DMS 273 (cell line): ENCODE measurements around the gene LDLRAD4.

ENCODE experiments used
- DNase-seq: peaks from one replicate; lab custom pipeline; 2025; ENCODE audit not compliant: unreplicated experiment; lab: John Stamatoyannopoulos, UW

Gene LDLRAD4

DNA sequence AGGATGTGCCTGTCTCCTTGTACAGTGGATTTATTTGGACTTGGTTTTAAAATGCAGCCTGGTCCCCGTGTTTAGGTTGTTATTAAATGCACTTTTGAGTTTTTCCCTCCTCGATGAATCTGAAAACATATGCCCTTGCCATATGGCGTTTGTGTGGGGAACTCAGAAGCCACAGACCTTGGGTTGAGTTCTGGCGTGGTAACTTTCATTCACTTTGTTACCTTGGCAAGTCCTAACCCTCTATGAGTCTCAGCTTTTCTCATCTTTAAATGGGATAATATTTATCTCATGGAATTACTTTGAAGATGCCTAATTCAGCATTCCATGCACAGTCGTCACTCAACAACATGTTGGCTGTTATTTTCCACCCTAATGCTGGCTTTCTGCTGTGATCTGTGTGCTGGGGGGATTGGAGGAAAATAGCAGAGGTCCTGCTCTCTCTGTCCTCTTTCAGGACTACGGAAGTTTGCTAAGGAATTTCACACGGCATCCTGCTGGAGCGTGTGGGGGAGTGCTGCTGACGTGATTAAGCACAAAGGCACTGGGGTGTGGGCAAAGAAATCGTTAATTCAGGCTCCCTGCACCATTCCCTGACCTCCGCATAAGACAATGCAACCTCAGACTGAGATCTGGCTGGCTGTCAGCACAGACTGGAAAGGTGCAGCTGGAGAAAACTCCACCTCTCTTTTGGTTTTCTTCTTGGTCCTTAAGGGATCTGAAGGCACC lies 61.7 kb downstream of the LDLRAD4 start:
- DNase-seq, result peak; percentile 83

DNA sequence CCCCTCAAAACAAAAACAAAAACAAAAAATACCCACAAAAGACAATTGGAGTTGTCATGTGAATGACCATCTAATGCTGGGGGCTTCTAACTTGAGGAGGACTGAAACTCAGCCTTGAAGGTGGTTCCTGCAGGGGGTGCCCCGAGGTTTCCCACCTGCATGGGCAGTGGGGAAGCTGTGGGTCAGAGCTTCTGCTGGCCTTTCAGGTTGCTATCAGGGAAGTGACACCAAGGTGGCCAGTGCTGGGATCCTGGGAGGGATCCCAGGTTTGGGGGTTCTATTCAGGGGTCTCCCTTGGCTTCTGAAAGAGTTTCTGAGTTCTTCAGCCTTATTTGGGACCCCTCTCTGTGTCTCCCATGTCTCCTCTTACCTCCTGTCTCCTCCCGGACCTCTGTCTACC lies 62.8 kb downstream of the LDLRAD4 start:
- no peak for DNase-seq

DNA sequence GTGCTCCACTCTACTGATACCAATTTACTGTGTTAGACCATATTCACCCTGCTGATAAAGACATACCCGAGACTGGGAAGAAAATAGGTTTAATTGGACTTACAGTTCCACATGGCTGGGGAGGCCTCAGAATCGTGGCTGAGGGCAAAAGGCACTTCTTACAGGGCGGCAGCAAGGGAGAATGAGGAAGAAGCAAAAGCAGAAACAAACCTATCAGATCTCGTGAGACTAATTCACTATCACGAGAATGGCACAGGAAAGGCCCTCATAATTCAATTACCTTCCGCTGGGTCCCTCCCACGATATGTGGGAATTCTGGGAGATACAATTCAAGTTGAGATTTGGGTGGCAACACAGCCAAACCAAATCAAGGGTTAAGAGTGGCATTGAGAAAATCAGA lies 65.2 kb downstream of the LDLRAD4 start:
- DNase-seq, result no peak

DNA sequence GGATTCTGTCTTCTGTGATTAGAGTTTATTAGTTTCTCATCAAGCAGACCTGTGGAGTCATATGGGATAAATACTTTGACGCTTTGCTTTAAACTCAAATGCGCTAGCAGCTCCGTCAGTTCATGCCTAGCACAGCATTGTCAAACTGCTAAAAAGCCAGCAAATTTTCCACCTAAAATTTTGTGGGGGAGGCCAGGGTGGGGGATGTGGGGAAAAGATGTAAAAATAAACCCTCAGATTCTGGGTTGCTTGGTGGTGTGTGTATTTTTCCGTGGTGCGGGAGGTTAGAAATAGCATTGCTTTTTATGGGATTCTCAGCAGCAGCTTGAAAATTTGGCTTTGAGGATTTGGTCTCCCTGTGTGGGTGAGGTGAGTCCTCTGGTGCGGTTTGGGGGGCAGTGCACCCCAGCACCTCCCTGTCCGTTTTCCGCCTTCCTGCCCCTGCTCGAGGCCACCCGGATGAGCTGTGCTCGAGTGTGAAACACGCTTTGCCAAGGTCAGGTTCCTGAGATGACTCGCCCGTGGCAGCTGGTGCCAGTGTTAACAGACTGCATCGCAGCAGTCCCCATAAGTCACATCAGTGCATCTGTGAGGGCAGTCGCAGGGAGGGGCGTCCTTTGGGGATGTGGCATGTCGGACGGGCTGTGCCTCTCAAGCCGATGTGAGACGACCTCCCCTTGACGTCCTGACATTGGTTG lies 65.9 kb downstream of the LDLRAD4 start:
- peak; percentile 56 for DNase-seq

DNA sequence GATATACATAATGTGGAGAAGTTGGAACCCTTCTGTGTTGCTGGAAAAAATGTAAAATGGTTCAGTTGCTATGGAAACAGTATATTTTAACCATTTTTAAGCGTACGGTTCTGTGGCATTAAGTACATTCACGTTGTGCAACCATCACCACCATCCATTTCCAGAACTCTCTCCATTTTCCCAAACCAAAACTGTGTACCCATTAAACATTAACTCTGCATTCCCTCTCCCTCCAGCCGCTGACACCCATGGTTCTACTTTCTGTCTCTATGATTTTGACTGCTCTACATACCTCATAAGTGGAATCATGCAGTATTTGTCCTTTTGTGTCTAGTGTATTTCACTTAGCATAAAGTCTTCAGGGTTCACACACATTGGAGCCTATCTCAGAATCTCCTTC lies 67.3 kb downstream of the LDLRAD4 start:
- DNase-seq, result no peak

DNA sequence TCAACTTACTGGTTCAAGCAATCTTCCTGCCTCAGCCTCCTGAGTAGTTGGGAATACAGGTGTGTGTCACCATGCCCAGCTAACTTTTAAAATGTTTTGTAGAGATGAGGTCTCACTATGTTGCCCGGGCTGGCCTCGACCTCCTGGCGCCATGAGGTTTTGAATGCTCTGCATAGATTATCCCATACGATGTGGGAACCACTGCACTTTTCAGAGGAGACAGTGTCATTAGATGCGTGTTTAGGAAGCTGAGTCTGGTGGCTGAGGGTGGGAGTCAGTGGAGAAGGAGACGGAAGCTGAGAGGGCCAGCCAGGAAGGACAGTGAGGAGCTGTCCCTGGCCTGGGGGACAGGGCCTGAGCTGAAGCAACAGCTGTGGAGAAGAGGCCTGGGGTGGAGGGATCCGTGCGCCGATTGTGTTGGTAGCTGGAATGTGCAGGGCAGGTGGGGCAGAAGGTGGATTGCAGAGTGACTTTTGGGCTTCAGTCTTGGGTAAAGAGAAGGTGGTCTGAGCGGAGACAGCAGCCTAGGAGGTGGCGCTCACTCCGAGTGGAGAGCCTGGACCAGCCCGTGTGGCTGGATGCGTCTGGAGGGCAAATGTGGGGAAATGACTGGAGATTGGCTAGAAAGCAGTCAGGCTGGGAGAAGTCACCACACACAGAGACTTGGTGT lies 68.0 kb downstream of the LDLRAD4 start:
- DNase-seq, result no peak

DNA sequence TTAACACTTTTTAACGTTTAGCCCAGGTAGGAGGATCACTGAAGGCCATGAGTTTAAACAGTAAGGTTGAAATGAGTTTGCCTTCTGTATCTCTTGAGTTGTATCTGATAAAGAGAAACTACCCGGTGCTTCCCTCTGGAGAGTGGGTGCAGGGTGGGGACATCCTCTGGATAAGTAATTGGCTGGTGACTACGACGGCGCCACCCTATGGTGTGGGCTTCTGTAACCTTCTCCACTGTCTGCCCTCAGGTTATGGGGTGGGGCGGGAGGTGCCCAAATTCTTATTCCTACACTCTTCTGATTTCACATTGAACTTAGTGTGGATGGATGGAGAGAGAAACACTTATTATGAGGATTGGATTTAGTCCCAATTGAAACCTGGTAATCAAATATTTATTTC lies 68.8 kb downstream of the LDLRAD4 start:
- peak; percentile 15 for DNase-seq

DNA sequence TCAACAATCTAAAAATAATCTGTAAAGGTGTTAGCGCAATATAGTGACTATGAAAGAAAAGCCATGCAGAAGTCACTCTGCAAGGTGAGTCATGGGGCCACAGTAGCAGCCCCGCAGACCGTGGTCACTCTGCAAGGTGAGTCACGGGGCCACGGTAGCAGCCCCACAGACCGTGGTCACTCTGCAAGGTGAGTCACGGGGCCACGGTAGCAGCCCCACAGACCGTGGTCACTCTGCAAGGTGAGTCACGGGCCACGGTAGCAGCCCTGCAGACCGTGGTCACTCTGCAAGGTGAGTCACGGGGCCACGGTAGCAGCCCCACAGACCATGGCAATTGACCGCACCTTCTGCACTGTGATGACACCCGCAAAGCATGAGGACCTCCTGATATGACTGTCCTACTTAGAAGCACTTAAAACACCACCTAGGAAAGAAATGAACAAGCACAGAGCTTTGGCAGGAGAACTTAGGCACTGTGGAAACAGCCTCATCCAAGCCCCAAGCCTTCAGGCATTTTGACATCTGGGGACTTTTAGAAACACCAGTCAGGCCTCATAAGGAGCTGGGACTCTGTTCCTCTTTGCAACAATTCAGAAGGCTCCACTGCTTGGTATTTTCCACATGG lies 70.1 kb downstream of the LDLRAD4 start:
- no peak for DNase-seq

DNA sequence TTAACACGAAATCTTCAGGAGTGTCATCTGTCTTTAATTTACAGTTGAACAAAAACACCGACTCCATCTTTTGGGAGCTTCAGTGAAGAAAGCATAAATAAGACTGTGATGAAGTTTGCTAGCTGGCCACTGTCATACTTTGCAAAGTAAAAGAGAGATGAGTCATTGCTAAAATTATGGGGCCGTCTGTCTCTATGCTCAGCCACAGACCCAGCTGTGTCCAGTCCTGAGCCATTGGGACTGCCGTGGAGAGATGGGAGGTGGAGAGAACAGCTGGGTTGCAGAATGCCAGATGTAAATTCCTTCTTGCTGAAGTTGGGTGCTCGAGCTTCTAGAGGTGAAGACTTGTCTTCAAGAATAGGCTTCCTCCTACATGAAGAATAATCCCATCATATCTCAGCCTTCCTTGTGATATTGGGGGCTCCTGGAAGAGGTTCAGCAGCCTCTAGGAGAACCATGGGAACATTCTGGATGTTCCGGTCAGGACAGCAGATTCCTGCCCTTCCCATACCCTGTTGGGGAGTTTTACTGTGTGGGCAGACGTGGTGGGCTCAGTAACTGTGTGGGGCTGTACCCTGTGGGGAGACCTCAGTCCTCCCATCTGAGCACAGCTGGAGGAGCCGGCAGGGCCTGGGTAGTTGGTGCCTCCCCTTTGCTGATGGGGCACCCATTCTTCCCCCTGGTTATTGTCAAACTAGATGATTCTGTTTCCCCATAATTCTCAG lies 71.1 kb downstream of the LDLRAD4 start:
- no peak for DNase-seq

DNA sequence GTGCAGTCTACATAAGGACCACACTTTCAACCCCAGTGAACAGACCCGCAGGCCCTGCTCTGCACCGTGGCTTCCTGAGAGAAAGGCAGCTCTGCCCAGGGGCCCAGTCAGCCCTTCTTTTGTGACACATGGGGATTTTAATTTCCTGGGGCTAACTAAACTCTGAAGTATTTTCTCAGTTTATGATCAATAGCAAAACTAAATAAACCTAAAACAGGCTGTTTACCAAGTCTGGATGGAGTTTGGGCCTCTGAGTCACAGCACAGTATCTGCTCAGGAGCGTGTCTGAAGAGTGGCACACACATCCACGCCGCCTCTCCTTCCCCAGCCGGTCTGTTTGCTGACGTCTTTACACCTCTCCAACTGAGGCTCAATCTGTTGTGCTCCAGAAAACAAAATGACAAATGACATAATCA lies 72.3 kb downstream of the LDLRAD4 start:
- DNase-seq, result no peak

DNA sequence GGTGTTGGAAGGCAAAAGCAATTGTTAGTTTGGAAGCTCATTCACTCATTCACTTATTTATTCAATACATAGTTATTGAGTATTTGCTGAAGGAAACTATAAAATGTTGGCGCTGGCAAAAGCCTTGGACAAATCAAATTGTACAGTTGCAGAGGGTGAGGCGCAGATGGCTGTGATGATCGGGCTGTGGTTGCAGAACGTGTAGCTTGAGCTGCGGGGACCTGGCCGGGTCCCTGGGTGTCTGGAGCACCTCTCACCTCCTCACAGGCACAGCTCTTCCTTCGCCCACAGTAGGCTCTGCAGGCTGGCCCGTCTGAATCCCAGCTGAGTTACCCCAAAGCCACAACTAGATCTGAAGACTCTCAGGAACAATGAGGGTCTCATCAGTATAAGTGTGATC lies 72.7 kb downstream of the LDLRAD4 start:
- DNase-seq, result no peak

DNA sequence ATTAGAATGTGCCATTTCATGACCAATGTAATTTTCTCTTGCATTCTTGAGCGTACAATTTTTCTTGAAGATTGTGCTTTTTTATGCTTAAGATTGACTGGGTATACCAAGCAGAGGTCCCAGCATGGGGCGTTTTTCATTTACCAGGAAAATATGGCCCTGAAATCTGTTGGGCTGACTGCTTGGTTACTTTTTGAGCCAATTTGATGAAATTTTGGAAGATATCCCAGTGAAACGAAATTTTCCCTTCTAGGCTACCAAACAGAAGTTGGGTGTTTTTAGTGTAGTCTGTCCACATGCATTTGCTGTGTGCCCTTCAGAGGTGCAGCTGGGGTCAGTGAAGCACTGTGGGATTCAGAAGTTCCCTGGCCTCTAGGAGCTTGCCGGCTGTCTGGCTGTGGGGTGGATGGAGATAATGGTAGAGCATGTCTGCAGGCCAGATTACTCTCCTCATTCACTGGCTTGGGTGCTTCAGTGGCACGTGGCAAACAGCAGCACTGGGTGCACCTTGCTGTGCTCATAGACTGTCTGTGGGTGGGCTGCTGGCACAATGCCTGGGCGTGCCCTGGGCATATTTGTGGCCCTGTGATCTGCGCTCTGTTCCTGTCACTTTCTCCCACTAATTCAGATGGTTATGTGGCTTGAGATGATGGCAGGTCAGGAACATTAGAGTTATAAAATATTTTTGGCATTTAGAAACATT lies 73.3 kb downstream of the LDLRAD4 start:
- no peak for DNase-seq

DNA sequence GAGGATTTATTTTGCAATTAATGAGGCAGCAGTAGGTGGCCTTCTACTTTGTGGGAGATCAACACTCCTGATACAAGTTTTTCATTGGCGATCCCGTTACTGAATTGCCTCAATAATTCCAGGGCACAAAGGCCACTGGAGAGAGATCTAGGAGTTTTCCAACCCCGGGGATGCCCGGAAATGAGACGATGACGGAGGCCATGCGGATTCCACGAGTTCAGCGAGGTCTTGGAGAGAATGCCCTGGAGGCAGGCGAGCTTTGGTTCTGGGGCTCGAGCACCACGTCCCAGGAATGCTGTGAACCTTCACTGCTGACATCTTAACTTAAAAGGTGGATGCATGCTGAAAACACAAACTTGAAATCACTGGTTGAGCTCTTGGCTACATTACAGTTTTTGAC lies 74.2 kb downstream of the LDLRAD4 start:
- no peak for DNase-seq

DNA sequence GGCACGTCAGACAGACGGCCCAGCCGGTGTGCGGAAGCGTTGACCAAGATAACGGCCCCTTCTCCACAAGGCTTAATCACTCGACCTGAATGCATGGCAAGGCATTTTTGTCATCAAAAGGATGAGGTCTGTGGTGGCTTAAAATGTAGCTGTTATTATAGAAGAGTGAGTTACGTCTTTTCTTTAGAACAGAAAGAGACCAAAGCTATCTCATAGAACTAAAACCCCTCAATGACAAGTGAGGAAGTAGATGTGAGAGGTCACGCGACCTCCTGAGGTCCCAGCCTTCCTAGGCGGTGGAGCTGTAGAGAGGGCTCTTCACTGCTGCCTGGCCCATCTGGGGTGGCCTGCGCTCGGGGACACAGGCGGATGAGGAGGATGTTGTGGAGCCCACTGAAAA lies 75.7 kb downstream of the LDLRAD4 start:
- DNase-seq, result no peak

DNA sequence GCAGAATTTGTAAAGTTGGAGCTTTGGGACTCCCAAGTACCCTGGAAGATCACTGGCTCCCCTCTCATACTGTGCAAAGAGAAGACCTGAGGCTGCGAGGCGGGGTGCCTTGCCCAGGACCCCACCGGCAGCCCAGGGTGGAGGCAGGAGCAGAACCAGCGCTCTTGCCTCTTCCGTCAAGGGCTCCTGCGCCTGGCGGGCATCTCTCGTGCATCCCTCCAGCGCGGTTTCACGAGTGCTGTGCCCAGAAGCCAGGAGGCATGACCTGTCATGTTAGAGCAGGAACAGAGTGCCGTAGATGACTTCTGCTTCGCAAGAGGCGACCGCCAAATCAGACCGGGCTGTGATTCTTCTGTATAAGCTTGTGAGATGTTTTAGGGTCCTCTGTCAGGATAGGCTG lies 77.3 kb downstream of the LDLRAD4 start:
- no peak for DNase-seq

DNA sequence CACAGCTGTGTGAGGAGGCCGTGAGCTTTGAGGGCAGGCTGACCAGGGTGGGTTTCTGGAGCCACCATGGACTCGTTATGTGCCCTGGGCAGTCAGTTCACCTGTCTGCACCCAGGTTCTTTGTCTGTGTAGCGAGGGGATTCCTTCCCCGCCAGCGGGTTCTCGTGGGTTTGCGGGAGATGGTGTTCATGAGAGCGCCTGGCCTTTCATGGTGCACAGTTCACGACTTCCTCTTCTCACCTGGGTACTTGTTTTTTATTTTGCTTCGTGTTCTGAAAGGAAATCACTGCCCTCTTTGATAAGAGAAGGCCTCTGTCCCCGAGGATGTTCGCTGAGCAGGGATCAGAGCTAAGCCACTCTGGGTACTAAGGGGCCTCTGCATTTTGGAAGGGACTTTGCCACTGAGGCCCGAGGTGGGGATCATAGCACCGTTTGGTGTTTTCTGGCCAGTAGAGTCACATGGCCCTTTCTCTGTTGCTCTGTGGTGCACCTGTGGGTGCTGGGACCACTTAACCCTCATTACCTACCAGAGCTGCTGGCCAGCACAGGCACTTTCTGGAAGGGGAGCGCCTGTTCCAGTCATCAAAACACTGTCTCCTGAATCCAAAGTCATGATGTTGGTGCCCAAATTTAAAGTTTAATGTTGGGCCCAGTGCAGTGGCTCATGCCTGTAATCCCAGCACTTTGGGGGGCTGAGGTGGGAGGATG lies 78.5 kb downstream of the LDLRAD4 start:
- DNase-seq, result no peak

DNA sequence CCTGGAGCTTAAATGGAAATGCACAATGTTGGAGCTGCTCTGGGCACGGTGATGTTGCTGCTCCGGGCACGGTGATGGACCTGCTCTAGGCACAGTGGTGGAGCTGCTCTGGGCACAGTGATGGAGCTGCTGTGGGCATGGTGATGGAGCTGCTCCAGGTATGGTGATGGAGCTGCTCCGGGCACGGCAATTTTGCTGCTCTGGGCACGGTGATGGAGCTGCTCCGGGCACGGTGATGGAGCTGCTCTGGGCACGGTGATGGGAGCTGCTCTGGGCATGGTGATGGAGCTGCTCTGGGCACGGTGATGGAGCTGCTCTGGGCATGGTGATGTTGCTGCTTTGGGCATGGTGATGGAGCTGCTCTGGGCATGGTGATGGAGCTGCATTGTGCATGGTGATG lies 79.7 kb downstream of the LDLRAD4 start:
- DNase-seq, result no peak

DNA sequence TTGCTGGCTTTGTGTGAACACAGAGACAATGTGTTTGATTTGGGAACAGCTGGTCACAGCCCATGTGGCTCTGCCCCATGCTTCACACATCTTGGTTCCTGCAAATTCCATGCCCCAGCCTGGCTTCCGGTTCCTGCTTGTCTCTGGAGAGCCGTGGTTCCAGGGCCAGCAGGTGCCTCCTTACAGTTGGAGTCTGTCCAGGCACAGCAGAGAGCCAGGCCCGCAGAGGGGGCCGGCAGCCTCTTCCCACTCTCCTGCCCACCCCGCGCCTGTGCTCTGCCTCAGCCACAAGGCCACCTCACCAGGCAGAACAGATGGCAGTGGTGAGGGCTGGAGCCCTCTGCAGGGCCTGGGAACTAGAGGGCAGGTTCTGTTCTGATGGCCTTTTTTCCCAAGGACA lies 81.5 kb downstream of the LDLRAD4 start:
- peak; percentile 91 for DNase-seq

DNA sequence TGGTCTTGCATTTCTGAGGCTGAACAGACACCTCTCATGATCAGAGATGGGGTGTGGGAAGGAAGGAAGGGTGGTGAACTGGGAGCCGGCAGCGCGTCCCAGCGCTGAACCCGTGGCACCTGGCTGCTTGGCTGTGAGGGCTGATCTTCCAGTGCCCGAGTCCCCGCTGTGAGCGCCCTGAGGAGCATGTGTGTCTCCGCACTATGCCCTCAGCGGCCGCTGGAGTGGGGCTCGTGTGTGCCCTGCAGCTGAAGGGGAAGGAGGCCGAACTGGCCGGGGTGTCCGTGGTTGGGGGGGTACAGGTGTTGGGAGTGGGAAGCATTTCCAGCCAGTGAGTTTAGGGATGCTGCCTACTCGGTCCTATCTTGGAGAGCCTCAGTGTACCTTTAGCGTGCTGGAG lies 82.2 kb downstream of the LDLRAD4 start:
- peak; percentile 37 for DNase-seq

DNA sequence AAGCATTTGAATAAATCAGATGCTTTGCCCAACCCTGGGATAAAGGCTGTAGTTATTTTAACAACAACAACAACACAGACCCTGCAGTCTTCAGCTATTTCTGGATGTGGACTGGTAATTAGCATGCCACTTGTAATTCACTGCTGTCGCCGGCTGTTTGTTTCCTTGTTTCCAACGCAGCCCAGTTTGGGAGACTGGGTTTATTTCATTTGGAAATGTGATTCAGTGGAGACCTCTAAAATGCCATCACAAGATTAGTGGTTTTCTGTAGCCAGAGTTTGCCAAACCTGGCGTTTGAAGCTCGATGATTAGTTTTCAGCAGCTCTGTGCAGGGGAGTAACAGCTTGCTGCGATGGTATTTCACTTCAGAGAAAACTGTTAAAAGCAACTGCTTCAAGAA lies 83.5 kb downstream of the LDLRAD4 start:
- no peak for DNase-seq
